H54 (cell line): ENCODE data around the gene CASK.

Source experiments
- DNase-seq: peaks from one replicate; pipeline ENCODE4 v3.0.0; 2011; ENCODE audit warnings: low spot score, mixed read lengths; ENCODE audit not compliant: insufficient read length
- FAIRE-seq: peaks from 3 replicates; lab custom pipeline; 2011; peaks lifted over from hg19 to GRCh38; lab: Jason Lieb, UNC
- POLR2A ChIP-seq: IDR thresholded peaks from 2 replicates; pipeline ENCODE4 v1.6.1; 2011; ENCODE audit warnings: low read depth, mild to moderate bottlenecking, low read length

CASK gene

GRCh38 chrX:41923211-41923977, at the start of gene CASK:
Gene CASK, minus strand, starts transcription at chrX:41923554. Its CDS starts 566 bp downstream, at chrX:41922988.
- TF ChIP-seq POLR2A: peak; percentile 71
- FAIRE-seq (no peak), DNase-seq (peak; percentile 46)

- FAIRE-seq: no peak
- no peak for TF ChIP-seq POLR2A
- no peak for DNase-seq
Observed at GRCh38 chrX:41971346-41971745, 48.0 kb upstream of the CASK start.

- no peak for FAIRE-seq
- no peak for TF ChIP-seq POLR2A
Observed at GRCh38 chrX:41970419-41970818, 47.1 kb upstream of the CASK start.

DNA sequence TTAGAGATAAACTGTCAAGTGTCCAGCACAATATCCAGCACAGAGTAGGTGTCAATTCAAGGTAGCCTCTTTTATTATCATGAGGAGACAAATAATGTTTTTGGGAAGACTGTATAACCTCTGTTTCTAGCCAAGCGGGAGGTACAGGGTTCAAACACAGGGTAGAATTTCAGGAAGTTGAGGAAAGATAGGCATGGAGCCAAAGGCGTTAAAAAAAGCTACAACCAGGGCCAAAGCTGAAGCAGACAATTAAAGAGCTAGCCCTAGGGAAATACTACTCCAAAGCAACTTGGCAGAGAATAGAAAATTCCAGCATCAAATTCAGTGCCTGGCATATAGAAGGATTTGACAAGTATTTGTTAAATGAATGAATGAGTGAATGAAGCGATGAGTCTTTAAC, 40.0 kb upstream of the CASK start:
- FAIRE-seq (no peak), DNase-seq (no peak)
- TF ChIP-seq POLR2A: no peak

More at GRCh38 chrX:41970419-41970818, 47.1 kb upstream of the CASK start:
- DNase-seq: no peak

DNA sequence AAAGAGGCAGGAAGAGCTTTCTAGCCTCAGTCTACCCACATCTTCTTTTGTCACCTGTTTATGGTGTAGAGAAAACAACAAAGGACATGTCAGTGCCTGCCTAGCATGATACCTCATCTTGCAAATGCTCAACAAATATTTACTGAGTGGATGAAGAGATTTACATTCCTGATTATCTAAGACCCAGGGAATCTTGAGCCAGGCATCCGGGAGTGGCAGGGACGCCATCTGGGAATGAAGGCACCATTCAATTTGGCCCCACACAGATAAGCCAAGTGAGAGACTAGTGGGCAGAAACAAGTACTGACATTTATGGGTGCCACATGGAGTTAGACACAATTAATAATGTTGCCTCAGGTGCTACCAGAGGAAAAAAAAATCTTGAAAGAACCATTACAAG, 36.8 kb upstream of the CASK start:
- no peak for FAIRE-seq
- no peak for DNase-seq
- TF ChIP-seq POLR2A: no peak

DNA sequence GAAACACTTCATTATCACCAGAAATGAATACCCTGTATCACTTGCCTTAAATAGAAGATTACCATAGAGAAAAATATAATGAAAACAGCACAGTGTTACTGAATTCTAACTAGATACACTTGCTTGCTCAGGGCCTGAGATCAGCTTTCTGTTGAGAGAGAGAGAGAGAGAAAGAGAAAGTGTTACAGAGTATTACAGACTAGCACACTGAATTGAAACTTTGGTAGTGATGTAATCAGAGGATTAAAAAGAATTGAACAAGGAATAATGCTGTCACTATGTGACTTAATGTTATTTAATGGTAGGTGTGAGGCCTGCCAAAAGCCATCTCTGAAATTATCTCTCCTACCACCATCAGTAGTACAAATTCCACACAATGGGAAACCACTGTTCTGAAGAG, 35.5 kb upstream of the CASK start:
- no peak for DNase-seq
- TF ChIP-seq POLR2A: no peak
- FAIRE-seq: no peak

GRCh38 chrX:41956027-41956426, 32.7 kb upstream of the CASK start:
- no peak for TF ChIP-seq POLR2A
- no peak for FAIRE-seq
- DNase-seq: no peak

GRCh38 chrX:41952102-41952501, 28.7 kb upstream of the CASK start:
- DNase-seq: no peak
- no peak for FAIRE-seq
- no peak for TF ChIP-seq POLR2A

- TF ChIP-seq POLR2A: no peak
- DNase-seq (no peak), FAIRE-seq (no peak)
Observed at GRCh38 chrX:41946989-41947612, 23.7 kb upstream of the CASK start.

DNA sequence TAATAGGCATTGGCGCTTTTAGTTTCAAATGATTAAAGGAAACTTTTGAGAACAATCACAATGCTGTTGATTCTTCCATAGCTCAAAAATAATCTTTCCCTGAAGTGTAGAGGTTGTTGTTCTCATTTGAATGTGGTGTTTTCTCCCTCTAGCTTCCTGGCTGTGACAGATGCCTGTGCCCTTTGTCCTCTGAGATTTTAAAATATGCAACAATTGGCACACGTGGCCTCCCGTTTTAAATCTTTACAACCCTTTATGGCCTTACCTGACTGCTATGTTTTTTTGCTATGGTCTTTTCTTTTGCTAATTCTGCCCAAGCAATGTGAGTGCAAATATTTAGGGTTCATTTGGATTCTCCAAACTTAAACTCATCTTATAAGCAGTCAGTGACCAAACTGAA, 22.9 kb upstream of the CASK start:
- TF ChIP-seq POLR2A: no peak
- DNase-seq (no peak), FAIRE-seq (no peak)

- FAIRE-seq: no peak
- no peak for TF ChIP-seq POLR2A
- DNase-seq: no peak
Observed at GRCh38 chrX:41935832-41936231, 12.5 kb upstream of the CASK start.

- no peak for TF ChIP-seq POLR2A
- DNase-seq: no peak
- FAIRE-seq: no peak
Observed at GRCh38 chrX:41933546-41933945, 10.2 kb upstream of the CASK start.

DNA sequence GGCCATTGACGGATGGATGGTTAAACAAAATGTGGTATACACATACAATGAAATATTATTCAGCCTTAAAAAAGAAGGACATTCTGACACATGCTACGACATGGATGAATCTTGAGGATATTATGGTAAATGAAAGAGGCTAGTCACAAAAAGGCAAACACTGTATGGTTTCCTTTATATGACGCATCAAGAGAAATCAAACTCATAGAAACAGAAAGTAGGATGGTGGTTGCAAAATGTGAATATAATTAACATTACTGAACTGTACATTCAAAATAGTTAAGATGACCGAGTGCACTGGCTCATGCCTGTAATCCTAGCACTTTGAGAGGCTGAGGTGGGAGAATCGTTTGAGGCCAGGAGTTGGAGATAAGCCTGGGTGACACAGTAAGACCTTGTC, 9.5 kb upstream of the CASK start:
- no peak for DNase-seq
- no peak for TF ChIP-seq POLR2A
- FAIRE-seq: no peak

GRCh38 chrX:41931591-41931990, 8.2 kb upstream of the CASK start:
- FAIRE-seq (no peak), DNase-seq (no peak)
- no peak for TF ChIP-seq POLR2A
